ENCODE data around the gene PDXDC1.
"Not testable (repeated sequence)": the region's sequence is repeated elsewhere in the genome, so short reads cannot be mapped to it uniquely, and the experiment has no call there.

PDXDC1 gene

DNA sequence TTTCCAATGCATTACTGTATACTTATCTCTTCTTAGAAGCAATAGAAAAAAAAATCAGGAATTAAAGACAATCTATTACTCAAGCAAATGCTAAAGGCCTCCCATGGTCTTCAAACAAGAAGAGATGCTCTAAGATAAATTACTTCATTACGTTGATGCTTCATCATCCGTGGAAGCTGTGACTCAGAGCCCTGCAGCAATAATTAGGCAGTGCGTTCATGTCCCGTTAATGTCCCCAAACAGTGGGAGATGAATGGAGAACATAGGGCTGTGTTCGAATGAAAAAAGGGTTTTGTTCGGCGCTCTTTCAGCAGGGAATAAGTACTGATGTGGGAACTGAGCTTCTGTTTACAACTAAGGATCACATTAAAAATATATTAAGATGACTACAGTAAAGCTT is 15.9 kb upstream of the PDXDC1 start:
- H3K9me3 Mint-ChIP-seq: peaks cover 4% of the 10 kb centered on the region in 2 donors
- H3K27ac Mint-ChIP-seq: no peak overlapping the region
- H3K36me3 Mint-ChIP-seq: peaks cover 4% of the 10 kb centered on the region in 2 donors
- ATAC-seq (replicated peaks) (no peak), DNase-seq (no peak)
- peaks cover 13 to 21% of the 10 kb centered on the region in 2 donors for H3K27me3 Mint-ChIP-seq
- peaks cover 0 to 5% of the 10 kb centered on the region in 2 donors for H3K4me1 Mint-ChIP-seq
- H3K4me3 Mint-ChIP-seq: no peak overlapping the region

DNA sequence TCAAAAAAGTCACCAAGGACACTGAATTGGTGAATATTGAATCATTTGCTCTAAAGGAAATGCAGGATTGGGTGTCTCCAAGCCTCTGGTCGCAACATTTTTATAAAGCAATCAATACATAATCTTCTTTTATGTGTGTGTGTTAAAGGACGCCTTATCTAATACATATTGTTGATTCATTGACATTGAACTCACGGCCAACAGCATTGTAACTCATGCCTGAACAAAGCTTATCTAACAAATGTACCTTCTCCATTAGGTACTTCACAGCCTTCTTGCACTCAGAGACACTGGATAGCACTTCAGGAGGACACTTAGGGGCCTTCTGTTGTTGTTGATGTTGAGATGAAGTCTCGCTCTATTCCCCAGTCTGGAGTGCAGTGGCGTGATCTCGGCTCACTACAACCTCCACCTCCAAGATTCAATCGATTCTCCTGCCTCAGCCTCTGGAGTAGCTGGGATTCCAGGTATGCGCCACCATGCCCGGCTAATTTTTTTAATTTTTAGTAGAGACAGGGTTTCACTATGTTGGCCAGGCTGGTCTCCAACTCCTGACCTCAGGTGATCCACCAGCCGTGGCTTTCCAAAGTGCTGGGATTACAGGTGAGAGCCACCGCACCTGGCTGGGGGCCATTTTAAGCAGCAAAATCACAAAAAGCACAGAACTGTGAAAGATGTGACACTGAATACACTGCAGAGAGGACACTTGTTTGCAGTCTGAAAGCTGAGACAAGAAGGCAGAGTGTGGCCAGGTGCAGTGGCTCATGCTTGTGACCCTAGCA is 13.2 kb upstream of the PDXDC1 start:
- peaks cover 18 to 27% of the 10 kb centered on the region in 2 donors for H3K27me3 Mint-ChIP-seq
- ATAC-seq (replicated peaks): no peak

DNA sequence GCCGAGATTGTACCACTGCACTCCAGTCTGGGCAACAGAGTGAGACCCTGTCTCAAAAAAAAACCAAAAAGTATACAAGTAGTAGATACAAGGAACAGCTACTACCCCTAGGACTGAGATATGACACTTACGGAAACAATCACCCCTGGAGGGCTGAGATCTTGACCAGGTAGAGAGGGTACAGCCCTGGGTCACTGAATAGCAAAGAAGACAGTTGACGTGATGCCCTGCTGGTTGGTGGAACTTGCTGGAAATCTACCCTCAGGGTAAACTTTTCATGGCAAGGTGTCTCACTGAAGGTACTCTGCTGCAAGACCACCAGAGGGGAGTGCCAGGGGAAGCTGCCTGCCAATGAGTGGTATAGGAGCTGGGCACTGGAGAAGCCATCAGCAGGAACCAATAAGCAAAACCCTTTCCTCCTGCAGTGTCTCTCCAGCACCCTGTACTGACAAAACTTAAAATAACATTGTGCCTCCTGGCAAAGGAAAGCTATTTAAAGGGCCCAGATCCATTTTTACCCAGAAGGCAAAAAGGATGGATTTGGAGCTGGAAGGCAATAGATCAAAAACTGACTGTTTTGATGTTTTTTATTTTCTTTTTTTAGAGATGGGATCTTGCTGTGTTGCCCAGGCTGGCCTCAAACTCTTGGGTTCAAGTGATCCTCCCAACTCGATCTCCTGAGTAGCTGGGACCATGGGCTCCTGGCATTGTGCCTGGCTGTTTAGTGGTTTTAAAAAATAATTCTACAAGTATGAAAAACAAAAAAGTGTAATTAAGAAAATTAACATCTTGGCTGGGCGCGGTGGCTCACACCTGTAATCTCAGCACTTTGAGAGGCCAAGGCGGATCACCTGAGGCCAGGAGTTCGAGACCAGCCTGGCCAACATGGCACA is 11.3 kb upstream of the PDXDC1 start:
- H3K27ac Mint-ChIP-seq: no peak overlapping the region
- H3K27me3 Mint-ChIP-seq: peaks cover 18 to 27% of the 10 kb centered on the region in 2 donors
- no peak overlapping the region for H3K4me3 Mint-ChIP-seq
- ATAC-seq (replicated peaks) (no peak), DNase-seq (no peak)
- H3K9me3 Mint-ChIP-seq: peaks cover 4% of the 10 kb centered on the region in 2 donors
- H3K4me1 Mint-ChIP-seq: no peaks in the 10 kb centered on the region
- peaks cover 4% of the 10 kb centered on the region in 2 donors for H3K36me3 Mint-ChIP-seq

More for the DNA sequence above, 13.2 kb upstream of the PDXDC1 start:
- H3K27ac Mint-ChIP-seq: no peak overlapping the region
- H3K9me3 Mint-ChIP-seq: peaks cover 4% of the 10 kb centered on the region in 2 donors
- no peak for DNase-seq
- no peak overlapping the region for H3K4me3 Mint-ChIP-seq
- peaks cover 4% of the 10 kb centered on the region in 2 donors for H3K36me3 Mint-ChIP-seq
- H3K4me1 Mint-ChIP-seq: no peaks in the 10 kb centered on the region

DNA sequence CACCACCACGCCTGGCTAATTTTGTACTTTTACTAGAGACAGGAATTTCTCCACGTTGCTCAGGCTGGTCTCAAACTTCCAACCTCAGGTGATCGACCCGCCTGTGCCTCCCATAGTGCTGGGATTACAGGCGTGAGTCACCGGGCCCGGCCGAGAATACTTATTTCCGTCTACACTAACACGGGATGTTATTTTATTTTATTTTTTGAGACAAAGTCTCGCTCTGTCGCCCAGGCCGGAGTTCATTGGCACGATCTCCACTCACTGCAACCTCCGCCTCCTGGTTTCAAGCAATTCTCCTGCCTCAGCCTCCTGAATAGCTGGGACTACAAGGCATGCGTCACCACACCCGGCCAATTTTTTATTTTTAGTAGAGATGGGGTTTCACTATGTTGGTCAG is 9.5 kb upstream of the PDXDC1 start:
- H3K27ac Mint-ChIP-seq: no peak overlapping the region
- peaks cover 4% of the 10 kb centered on the region in 2 donors for H3K36me3 Mint-ChIP-seq
- no peaks in the 10 kb centered on the region for H3K4me1 Mint-ChIP-seq
- no peak overlapping the region for H3K4me3 Mint-ChIP-seq
- H3K9me3 Mint-ChIP-seq: peaks cover 4% of the 10 kb centered on the region in 2 donors
- ATAC-seq (replicated peaks): no peak
- DNase-seq: no peak
- H3K27me3 Mint-ChIP-seq: peaks cover 18 to 27% of the 10 kb centered on the region in 2 donors

DNA sequence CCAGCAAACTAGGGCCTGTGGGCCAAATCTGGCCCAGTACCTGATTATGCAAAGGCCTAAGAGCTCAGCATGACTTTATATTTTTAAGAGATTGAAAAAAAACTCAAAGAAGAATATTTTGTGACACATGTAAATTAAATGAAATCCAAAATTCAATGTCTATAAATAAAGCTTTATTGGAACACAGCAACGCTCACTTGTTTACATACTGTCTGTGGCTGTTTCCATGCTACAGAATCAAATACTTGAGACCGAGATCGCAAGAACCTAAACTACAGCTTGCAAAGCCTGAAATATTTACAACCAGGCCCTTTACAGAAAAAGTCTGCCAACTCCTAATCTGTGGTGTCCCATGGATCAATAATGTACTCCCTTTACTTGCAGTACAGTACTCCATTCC is 5.0 kb upstream of the PDXDC1 start:
- not testable (repeated sequence) for H3K27me3 Mint-ChIP-seq, H3K4me1 Mint-ChIP-seq, H3K4me3 Mint-ChIP-seq

DNA sequence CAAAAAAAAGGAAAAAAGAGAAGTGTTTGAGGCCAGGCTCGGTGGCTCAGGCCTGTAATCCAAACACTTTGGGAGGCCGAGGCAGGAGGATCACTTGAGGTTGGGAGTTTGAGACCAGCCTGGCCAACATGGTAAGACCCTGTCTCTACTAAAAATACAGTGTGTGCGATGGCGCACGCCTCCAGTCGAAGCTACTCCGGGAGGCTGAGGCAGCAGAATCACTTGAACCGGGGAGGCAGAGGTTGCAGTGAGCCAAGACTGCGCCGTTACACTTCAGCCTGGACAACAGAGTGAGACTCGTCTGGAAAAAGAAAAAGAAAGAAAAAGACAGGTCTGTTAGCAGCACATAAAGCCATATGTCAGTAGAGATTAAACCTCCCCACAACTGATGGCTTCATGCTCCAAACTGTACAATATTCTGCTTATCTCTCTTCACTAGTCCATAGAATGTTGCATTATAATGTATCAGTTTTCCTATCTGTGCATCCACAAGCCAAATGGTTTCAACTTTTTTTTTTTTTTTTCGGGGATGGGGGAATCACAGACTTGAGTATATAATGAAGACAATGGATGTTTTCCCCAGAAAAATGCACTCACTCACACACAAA is 3.1 kb upstream of the PDXDC1 start:
- not testable (repeated sequence) for H3K4me3 Mint-ChIP-seq; H3K9me3 Mint-ChIP-seq; H3K27me3 Mint-ChIP-seq; H3K36me3 Mint-ChIP-seq; DNase-seq; ATAC-seq (replicated peaks)
- Mint-ChIP-seq H3K4me1 (peaks cover 8 to 12% of the 10 kb centered on the region in 2 donors), H3K27ac (peak overlapping the region; percentile 0)

More for the DNA sequence above, 5.0 kb upstream of the PDXDC1 start:
- not testable (repeated sequence) for ATAC-seq (replicated peaks); DNase-seq; H3K36me3 Mint-ChIP-seq; H3K27ac Mint-ChIP-seq; H3K9me3 Mint-ChIP-seq

DNA sequence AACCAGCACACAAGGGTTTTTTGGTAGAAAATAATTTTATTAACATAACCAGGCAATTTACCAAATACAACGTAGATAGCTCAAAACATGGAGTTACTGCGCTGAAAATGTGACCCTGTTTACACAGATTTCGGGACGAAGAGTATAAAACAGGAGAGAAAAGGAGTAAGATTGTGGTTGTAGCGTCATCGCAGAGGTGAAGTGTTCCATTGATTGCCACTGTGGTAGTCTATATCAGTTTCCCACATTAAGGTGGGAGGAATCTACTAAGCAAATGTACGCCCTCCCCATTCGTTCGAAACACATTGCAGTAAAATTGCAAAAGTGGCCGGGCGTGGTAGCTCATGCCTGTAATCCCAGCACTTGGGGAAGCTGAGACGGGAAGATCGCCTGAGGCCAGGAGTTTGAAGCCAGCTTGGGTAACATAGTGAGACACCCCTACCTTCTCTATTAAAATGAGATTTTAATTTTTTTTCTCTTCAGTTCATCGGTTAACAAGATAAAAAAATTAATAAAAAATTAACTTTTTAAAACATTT is 972 bp upstream of the PDXDC1 start:
- not testable (repeated sequence) for H3K36me3 Mint-ChIP-seq; ATAC-seq (replicated peaks); H3K27me3 Mint-ChIP-seq; H3K9me3 Mint-ChIP-seq; DNase-seq
- H3K27ac Mint-ChIP-seq: peak overlapping the region; percentile 51
- H3K4me1 Mint-ChIP-seq: peaks cover 13 to 20% of the 10 kb centered on the region in 2 donors
- H3K4me3 Mint-ChIP-seq: peak overlapping the region in 1 of 2 donors; percentile 50

DNA sequence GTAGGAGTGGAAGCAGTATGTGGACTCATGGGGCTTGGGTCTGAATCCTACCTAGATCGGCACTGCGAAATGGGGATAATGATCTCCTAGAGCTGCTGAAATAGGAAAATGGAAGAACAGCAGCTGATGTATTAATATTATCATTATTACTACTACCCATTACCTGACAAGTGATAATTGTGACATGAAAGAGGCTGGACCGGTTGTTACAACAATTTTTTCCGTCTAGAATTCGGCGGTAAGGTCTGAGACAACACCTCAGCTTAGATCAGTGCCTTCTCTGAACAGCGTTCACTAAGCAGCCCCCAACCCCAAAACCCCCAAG is 533 bp upstream of the PDXDC1 start:
- H3K9me3 Mint-ChIP-seq, H3K36me3 Mint-ChIP-seq, DNase-seq, H3K27me3 Mint-ChIP-seq: not testable (repeated sequence)
- Mint-ChIP-seq H3K27ac (peak overlapping the region; percentile 93), H3K4me1 (peaks cover 15 to 22% of the 10 kb centered on the region in 2 donors), H3K4me3 (peak overlapping the region; percentile 90)
- peak in 1 of 2 donors; percentile 2 for ATAC-seq (replicated peaks)

DNA sequence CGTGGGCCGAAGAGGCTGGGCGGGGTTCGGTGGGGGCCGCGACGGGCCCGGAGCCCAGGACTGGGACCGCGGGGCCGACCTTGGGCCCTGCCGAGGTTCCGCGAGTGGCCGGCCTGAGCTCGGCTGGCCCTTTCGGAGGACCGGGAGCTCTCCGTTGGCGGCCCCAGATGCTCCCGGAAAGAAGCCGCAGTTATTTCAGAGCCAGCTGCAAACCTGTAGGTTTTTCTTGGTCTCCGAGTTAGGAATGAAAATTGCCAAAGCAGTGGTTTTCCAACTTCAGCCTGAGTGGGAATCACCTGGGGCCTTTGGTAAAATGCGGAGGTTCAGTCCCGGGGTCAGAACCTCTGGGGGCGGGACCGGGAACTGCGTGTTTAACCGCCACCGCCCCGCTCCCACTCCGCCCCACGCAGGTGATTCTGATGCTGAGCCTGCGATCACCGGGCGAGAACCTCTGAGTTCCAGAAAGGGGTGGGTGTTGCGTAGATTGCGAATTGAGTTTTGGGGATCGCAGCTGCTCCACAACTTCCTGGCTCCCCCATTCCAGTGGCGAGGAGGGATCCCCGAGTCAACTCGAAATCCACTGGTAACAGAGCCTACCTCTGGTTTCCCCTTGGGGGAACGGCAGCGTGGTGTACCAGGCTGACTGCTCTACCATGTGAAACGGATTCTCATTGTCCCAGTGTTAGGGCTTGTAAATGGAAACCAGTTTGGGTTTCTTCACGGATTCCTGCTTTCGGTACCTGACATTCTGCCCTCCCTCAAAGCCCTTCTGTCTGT is 780 bp downstream of the PDXDC1 start:
- ATAC-seq (replicated peaks): peak; percentile 25 to 35
- not testable (repeated sequence) for H3K9me3 Mint-ChIP-seq, H3K36me3 Mint-ChIP-seq, H3K27me3 Mint-ChIP-seq
- DNase-seq: peak; percentile 39
- Mint-ChIP-seq H3K27ac (peak overlapping the region; percentile 93), H3K4me1 (peaks cover 17 to 28% of the 10 kb centered on the region in 2 donors), H3K4me3 (peak overlapping the region; percentile 90)

DNA sequence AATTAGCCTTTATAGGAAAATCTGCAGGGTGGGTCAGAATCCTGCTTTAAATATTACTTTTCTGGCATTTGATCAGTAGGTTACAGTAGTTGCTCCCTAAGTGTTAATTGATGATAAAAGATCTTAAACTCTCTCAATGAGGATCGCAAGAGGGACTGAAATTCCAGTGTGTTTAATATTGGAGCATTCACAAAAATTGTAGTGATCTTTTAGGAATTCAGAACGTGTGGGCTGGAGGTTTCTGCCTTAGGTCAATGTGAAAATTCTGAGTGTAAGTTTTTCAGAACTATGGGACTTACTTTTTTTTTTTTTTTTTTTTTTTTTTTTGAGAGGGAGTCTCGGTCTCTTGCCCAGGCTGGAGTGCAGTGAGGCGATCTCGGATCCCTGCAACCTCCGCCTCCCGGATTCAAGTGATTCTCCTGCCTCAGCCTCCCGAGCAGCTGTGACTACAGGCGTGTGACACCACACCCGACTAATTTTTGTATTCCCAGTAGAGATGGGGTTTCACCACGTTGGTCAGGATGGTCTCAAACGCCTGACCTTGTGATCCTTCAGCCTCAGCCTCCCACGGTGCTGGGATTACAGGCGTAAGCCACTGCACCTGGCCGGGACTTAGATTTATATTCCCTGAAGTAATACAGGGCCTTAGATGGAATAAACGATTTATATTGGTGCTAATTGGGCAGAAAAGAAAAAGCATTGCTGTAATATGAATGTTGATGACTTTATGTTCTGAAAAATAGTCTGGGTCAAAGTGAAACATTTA is 2.3 kb downstream of the PDXDC1 start:
- DNase-seq; H3K27me3 Mint-ChIP-seq; H3K9me3 Mint-ChIP-seq; H3K36me3 Mint-ChIP-seq; ATAC-seq (replicated peaks): not testable (repeated sequence)
- H3K4me1 Mint-ChIP-seq: peaks cover 20 to 36% of the 10 kb centered on the region in 2 donors
- peak overlapping the region in 1 of 2 donors; percentile 41 for H3K4me3 Mint-ChIP-seq
- peak overlapping the region; percentile 25 for H3K27ac Mint-ChIP-seq

DNA sequence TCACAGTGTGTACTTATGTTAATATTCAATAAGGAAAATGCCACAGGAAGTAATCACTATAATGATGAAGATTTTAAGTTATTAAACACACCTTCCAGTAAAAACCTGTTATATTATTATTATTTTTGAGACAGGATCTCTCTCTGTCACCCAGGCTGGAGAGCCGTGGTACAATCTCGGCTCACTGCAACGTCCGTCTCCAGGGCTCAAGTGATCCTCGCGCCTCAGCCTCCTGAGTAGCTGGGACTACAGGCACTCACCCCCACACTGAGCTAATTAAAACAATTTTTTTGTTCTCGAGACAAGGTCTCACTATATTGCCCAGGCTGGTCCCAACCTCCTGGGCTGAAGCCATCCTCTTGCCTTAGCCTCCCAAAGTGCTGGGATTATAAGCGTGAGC is 3.5 kb downstream of the PDXDC1 start:
- not testable (repeated sequence) for ATAC-seq (replicated peaks); H3K9me3 Mint-ChIP-seq; H3K4me3 Mint-ChIP-seq; H3K36me3 Mint-ChIP-seq; DNase-seq; H3K27ac Mint-ChIP-seq; H3K27me3 Mint-ChIP-seq
- peaks cover 21 to 41% of the 10 kb centered on the region in 2 donors for H3K4me1 Mint-ChIP-seq

DNA sequence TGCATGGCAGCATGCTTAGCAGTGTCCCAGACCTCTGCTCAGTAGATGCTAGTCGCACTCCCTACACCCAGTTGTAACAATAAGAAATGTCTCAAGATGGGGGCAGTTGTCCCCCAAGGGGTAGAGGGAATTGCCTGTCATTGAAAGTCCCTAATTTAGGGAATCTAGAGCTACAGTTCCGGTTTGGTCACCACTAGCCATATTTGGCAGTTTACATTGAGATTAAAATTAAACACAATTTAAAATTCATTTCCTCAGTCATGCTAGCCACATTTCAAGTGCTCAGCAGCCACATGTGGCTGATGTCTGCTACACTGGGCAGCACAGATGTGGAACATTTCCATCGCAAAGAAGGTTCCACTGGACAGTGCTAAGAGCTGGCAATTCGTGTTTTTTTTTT is 4.1 kb downstream of the PDXDC1 start:
- not testable (repeated sequence) for H3K27me3 Mint-ChIP-seq; H3K36me3 Mint-ChIP-seq; ATAC-seq (replicated peaks); H3K9me3 Mint-ChIP-seq; DNase-seq; H3K27ac Mint-ChIP-seq; H3K4me3 Mint-ChIP-seq
- H3K4me1 Mint-ChIP-seq: peaks cover 21 to 41% of the 10 kb centered on the region in 2 donors

DNA sequence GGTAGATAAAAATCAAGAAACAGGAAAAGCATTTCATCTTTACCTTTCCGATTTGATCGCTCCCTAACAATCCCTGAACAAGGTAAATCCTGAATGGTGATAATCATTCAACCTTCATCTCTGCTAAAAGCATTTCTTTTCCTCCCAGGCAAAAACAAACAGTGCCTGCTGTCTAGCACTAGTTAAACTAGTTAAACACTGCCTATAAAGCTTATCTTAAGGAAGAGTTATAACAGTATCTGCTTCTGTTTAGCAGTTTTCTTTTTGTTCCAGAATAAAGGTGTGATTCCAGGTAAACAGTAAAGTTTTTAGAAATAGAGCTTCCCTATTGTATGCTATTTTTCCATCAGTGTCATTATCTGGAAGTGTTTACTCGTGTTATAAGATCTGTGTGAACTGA is 6.4 kb downstream of the PDXDC1 start:
- not testable (repeated sequence) for H3K9me3 Mint-ChIP-seq; H3K4me3 Mint-ChIP-seq; H3K27me3 Mint-ChIP-seq; H3K27ac Mint-ChIP-seq; DNase-seq; ATAC-seq (replicated peaks)
- Mint-ChIP-seq H3K36me3 (peaks cover 9 to 25% of the 10 kb centered on the region in 2 donors), H3K4me1 (peaks cover 20 to 35% of the 10 kb centered on the region in 2 donors)

Measured in stimulated activated naive B cell treated with anti-CD40 and anti-IgM and Interleukin-4, amounts not matched to agents 10 μg/mL and 1 μg/mL and 100 μg/mL, for 72 hours (primary cell).